WTC11 (cell line): ENCODE results near the gene NUP93. TPM values are rescaled to one million over a fixed set of nuclear protein-coding genes. Genes with fewer than 3 reads are reported as not detected.

Experiments
- ATAC-seq: fragments of 200-7000 bp; cut with Tn5 transposase; 2 replicates; pipeline ENCODE4 v1.10.0; 2021; ENCODE audit warnings: mild to moderate bottlenecking, moderate library complexity
- CTCF ChIA-PET: fragments of 300-600 bp; sonication (Branson Sonifier 250); formaldehyde crosslinking; loops from one replicate; lab custom pipeline; 2021; ENCODE audit warnings: antibody characterized with exemption; lab: Charles Lee
- POLR2A ChIA-PET: fragments of 350-600 bp; sonication (Branson Sonifier 250); formaldehyde crosslinking; loops from one replicate; lab custom pipeline; 2021; ENCODE audit warnings: antibody characterized with exemption; lab: Charles Lee
- DNase-seq: peaks from one replicate; pipeline ENCODE4 v3.0.0; 2021; ENCODE audit warnings: low spot score
- H3K27ac Mint-ChIP-seq: 2 replicates; pipeline ENCODE4 v1.8.0; 2021; ENCODE audit warnings: mixed read lengths
- H3K27me3 Mint-ChIP-seq: 2 replicates; pipeline ENCODE4 v1.8.0; 2021; ENCODE audit warnings: low read depth, mild to moderate bottlenecking, moderate library complexity, mixed read lengths
- H3K36me3 Mint-ChIP-seq: 2 replicates; pipeline ENCODE4 v1.8.0; 2021; ENCODE audit warnings: mixed read lengths
- H3K4me1 Mint-ChIP-seq: 2 replicates; pipeline ENCODE4 v1.8.0; 2022; ENCODE audit warnings: mixed read lengths
- H3K4me3 Mint-ChIP-seq: 2 replicates; pipeline ENCODE4 v1.8.0; 2021; ENCODE audit warnings: mild to moderate bottlenecking, moderate library complexity, mixed read lengths
- H3K9me3 Mint-ChIP-seq: 2 replicates; pipeline ENCODE4 v1.8.0; 2021; ENCODE audit warnings: mixed read lengths
- AFF4 ChIP-seq: sonication (generic); formaldehyde crosslinking; IDR thresholded peaks from 2 replicates; pipeline ENCODE4 v1.8.1; 2023; ENCODE audit warnings: mild to moderate bottlenecking, missing genetic modification reagents, borderline replicate concordance
- ATF1 ChIP-seq: sonication (generic); formaldehyde crosslinking; IDR thresholded peaks from 2 replicates; pipeline ENCODE4 v1.8.1; 2023; ENCODE audit warnings: mild to moderate bottlenecking, moderate library complexity, missing genetic modification reagents
- CDX4 ChIP-seq: fragments of 250-450 bp; sonication (Bioruptor Pico); IDR thresholded peaks from 2 replicates; pipeline ENCODE4 v1.9.0; 2021; ENCODE audit warnings: moderate library complexity, mild to moderate bottlenecking, inconsistent platforms, borderline replicate concordance
- CREB1 ChIP-seq: sonication (generic); formaldehyde crosslinking; IDR thresholded peaks from 2 replicates; pipeline ENCODE4 v1.8.0; 2023; ENCODE audit warnings: mild to moderate bottlenecking, missing genetic modification reagents
- EMX1 ChIP-seq: fragments of 250-450 bp; sonication (Bioruptor Pico); IDR thresholded peaks from 2 replicates; pipeline ENCODE4 v1.8.0; 2021; ENCODE audit warnings: mild to moderate bottlenecking
- ETV6 ChIP-seq: sonication (generic); formaldehyde crosslinking; IDR thresholded peaks from 2 replicates; pipeline ENCODE4 v1.8.1; 2022; ENCODE audit warnings: mild to moderate bottlenecking, missing genetic modification reagents
- JAZF1 ChIP-seq: fragments of 250-450 bp; sonication (Bioruptor Pico); IDR thresholded peaks from 2 replicates; pipeline ENCODE4 v1.9.0; 2021; ENCODE audit warnings: moderate library complexity, mild to moderate bottlenecking, inconsistent platforms
- JUN ChIP-seq: sonication (generic); formaldehyde crosslinking; IDR thresholded peaks from 2 replicates; pipeline ENCODE4 v1.8.0; 2023; ENCODE audit warnings: mild to moderate bottlenecking, missing genetic modification reagents
- NFE2L1 ChIP-seq: sonication (generic); formaldehyde crosslinking; IDR thresholded peaks from 2 replicates; pipeline ENCODE4 v1.8.1; 2023; ENCODE audit warnings: missing genetic modification reagents
- RORB ChIP-seq: fragments of 250-450 bp; sonication (Bioruptor Pico); IDR thresholded peaks from 2 replicates; pipeline ENCODE4 v1.9.0; 2021; ENCODE audit warnings: mild to moderate bottlenecking
- SOX15 ChIP-seq: fragments of 250-450 bp; sonication (Bioruptor Pico); IDR thresholded peaks from 2 replicates; pipeline ENCODE4 v1.9.0; 2021; ENCODE audit warnings: mild to moderate bottlenecking
- SP1 ChIP-seq: sonication (generic); formaldehyde crosslinking; conservative IDR thresholded peaks from 2 replicates; pipeline ENCODE4 v1.8.1; 2022; ENCODE audit warnings: missing genetic modification reagents
- ZBTB43 ChIP-seq: sonication (generic); formaldehyde crosslinking; IDR thresholded peaks from 2 replicates; pipeline ENCODE4 v1.8.1; 2023; ENCODE audit warnings: mild to moderate bottlenecking, missing genetic modification reagents
- ZMAT4 ChIP-seq: fragments of 250-450 bp; sonication (Bioruptor Pico); IDR thresholded peaks from 2 replicates; pipeline ENCODE4 v1.9.0; 2021; ENCODE audit warnings: mild to moderate bottlenecking
- ZNF121 ChIP-seq: sonication (generic); formaldehyde crosslinking; IDR thresholded peaks from 2 replicates; pipeline ENCODE4 v1.8.0; 2023; ENCODE audit warnings: missing genetic modification reagents
- ZNF138 ChIP-seq: sonication (generic); formaldehyde crosslinking; conservative IDR thresholded peaks from 2 replicates; pipeline ENCODE4 v1.8.1; 2022; ENCODE audit warnings: mild to moderate bottlenecking, moderate library complexity, missing genetic modification reagents
- ZNF263 ChIP-seq: sonication (generic); formaldehyde crosslinking; IDR thresholded peaks from 2 replicates; pipeline ENCODE4 v1.8.1; 2022; ENCODE audit warnings: low read depth, mild to moderate bottlenecking, moderate library complexity, missing genetic modification reagents
- ZNF416 ChIP-seq: fragments of 250-450 bp; sonication (Bioruptor Pico); IDR thresholded peaks from 2 replicates; pipeline ENCODE4 v1.9.0; 2021; ENCODE audit warnings: mild to moderate bottlenecking, inconsistent platforms
- ZNF532 ChIP-seq: fragments of 250-450 bp; sonication (Bioruptor Pico); IDR thresholded peaks from 2 replicates; pipeline ENCODE4 v1.9.0; 2021; ENCODE audit warnings: mild to moderate bottlenecking, borderline replicate concordance
- total RNA-seq: library from RNA; stranded (reverse); gene quantifications from 3 replicates; pipeline ENCODE4 v1.2.3, GENCODE V29; 2021
- TF ChIP-seq, protein P1 (sequence below): sonication (generic); formaldehyde crosslinking; IDR thresholded peaks from 2 replicates; pipeline ENCODE4 v1.8.0; 2022; ENCODE audit warnings: mild to moderate bottlenecking, missing genetic modification reagents
- TF ChIP-seq, protein P2 (sequence below): sonication (generic); formaldehyde crosslinking; IDR thresholded peaks from 2 replicates; pipeline ENCODE4 v1.8.0; 2023; ENCODE audit warnings: missing genetic modification reagents
- TF ChIP-seq, protein P3 (sequence below): sonication (generic); formaldehyde crosslinking; IDR thresholded peaks from 2 replicates; pipeline ENCODE4 v1.8.1; 2023; ENCODE audit warnings: mild to moderate bottlenecking, moderate library complexity, missing genetic modification reagents
- TF ChIP-seq, protein P4 (sequence below): sonication (generic); formaldehyde crosslinking; IDR thresholded peaks from 2 replicates; pipeline ENCODE4 v1.8.1; 2022; ENCODE audit warnings: mild to moderate bottlenecking, moderate library complexity, missing genetic modification reagents

Gene NUP93
- total RNA-seq, 1 experiment from 2014 or later = 185 TPM

DNA sequence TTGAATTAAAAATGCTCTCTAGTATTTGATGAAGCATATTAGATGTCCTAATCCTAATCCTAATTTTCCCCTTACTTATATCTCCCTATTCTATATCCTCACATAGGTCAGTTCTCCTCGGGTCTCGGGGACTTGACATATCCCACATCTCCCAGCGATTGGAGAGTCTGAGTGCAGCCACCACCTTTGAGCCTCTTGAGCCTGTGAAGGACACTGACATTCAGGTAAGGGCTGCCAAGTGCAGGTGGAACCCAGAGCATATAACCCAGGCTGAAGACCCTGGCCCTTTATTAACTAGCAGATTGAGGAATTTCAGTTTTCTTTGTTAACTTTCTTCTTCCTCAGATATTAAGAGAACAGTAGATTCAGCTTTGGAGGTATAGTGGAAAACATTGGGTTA, 28.5 kb downstream of the NUP93 start (continued):
- TF ChIP-seq ZNF532 (CRISPR knock-in tag) (no peak), JUN (CRISPR knock-in tag) (no peak), ZNF416 (CRISPR knock-in tag) (no peak), ZNF138 (CRISPR knock-in tag) (no peak), EMX1 (CRISPR knock-in tag) (no peak), SOX15 (CRISPR knock-in tag) (no peak), ZMAT4 (CRISPR knock-in tag) (no peak), AFF4 (no peak), ZBTB43 (CRISPR knock-in tag) (no peak), ETV6 (no peak), ZNF121 (no peak), CDX4 (CRISPR knock-in tag) (no peak)
- TF ChIP-seq, all 79 proteins: peak for 0

- peaks cover 14% of the 10 kb centered on the region for H3K9me3 Mint-ChIP-seq
- no peak overlapping the region for H3K4me3 Mint-ChIP-seq
- no peak for ATAC-seq
- H3K4me1 Mint-ChIP-seq = no peaks in the 10 kb centered on the region
- ChIA-PET POLR2A (no interaction called here), CTCF (no interaction called here)
- peaks cover 39% of the 10 kb centered on the region for H3K36me3 Mint-ChIP-seq
- no peaks in the 10 kb centered on the region for H3K27me3 Mint-ChIP-seq
- DNase-seq = no peak
- no peak overlapping the region for H3K27ac Mint-ChIP-seq
- TF ChIP-seq, protein P1, sequence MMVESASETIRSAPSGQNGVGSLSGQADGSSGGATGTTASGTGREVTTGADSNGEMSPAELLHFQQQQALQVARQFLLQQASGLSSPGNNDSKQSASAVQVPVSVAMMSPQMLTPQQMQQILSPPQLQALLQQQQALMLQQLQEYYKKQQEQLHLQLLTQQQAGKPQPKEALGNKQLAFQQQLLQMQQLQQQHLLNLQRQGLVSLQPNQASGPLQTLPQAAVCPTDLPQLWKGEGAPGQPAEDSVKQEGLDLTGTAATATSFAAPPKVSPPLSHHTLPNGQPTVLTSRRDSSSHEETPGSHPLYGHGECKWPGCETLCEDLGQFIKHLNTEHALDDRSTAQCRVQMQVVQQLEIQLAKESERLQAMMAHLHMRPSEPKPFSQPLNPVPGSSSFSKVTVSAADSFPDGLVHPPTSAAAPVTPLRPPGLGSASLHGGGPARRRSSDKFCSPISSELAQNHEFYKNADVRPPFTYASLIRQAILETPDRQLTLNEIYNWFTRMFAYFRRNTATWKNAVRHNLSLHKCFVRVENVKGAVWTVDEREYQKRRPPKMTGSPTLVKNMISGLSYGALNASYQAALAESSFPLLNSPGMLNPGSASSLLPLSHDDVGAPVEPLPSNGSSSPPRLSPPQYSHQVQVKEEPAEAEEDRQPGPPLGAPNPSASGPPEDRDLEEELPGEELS (CRISPR knock-in tag) = no peak
- no peak for TF ChIP-seq RORB (CRISPR knock-in tag)
- no peak for TF ChIP-seq SP1 (CRISPR knock-in tag)
- TF ChIP-seq, protein P2, sequence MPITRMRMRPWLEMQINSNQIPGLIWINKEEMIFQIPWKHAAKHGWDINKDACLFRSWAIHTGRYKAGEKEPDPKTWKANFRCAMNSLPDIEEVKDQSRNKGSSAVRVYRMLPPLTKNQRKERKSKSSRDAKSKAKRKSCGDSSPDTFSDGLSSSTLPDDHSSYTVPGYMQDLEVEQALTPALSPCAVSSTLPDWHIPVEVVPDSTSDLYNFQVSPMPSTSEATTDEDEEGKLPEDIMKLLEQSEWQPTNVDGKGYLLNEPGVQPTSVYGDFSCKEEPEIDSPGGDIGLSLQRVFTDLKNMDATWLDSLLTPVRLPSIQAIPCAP (CRISPR knock-in tag) = no peak
- TF ChIP-seq ZNF263 (CRISPR knock-in tag) = no peak
- TF ChIP-seq, protein P3, sequence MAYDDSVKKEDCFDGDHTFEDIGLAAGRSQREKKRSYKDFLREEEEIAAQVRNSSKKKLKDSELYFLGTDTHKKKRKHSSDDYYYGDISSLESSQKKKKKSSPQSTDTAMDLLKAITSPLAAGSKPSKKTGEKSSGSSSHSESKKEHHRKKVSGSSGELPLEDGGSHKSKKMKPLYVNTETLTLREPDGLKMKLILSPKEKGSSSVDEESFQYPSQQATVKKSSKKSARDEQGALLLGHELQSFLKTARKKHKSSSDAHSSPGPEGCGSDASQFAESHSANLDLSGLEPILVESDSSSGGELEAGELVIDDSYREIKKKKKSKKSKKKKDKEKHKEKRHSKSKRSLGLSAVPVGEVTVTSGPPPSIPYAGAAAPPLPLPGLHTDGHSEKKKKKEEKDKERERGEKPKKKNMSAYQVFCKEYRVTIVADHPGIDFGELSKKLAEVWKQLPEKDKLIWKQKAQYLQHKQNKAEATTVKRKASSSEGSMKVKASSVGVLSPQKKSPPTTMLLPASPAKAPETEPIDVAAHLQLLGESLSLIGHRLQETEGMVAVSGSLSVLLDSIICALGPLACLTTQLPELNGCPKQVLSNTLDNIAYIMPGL (CRISPR knock-in tag) = no peak
- TF ChIP-seq, protein P4, sequence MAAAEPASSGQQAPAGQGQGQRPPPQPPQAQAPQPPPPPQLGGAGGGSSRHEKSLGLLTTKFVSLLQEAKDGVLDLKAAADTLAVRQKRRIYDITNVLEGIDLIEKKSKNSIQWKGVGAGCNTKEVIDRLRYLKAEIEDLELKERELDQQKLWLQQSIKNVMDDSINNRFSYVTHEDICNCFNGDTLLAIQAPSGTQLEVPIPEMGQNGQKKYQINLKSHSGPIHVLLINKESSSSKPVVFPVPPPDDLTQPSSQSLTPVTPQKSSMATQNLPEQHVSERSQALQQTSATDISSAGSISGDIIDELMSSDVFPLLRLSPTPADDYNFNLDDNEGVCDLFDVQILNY (CRISPR knock-in tag) = no peak
- no peak for TF ChIP-seq JAZF1 (CRISPR knock-in tag)
- TF ChIP-seq NFE2L1 = no peak
- no peak for TF ChIP-seq CREB1 (CRISPR knock-in tag)
- TF ChIP-seq ATF1 (CRISPR knock-in tag) = no peak
Observed at GRCh38 chr16:56758930-56759329, 29.0 kb downstream of the NUP93 start.
